B cell (primary cell): ENCODE results near the gene TLE7. TPM values are rescaled to one million over a fixed set of nuclear protein-coding genes. Genes with fewer than 3 reads are reported as not detected.

Experiments used
- ATAC-seq: fragments of 200-7000 bp; cut with Tn5 transposase; one replicate; pipeline ENCODE4 v1.10.0; 2021; ENCODE audit warnings: low read depth, mild to moderate bottlenecking, moderate number of reproducible peaks, moderate library complexity
- CTCF ChIA-PET: fragments of 350-600 bp; sonication (Branson Sonifier 250); formaldehyde crosslinking; loops from one replicate; lab custom pipeline; 2021; ENCODE audit warnings: antibody characterized with exemption, inconsistent platforms; lab: Charles Lee
- POLR2A ChIA-PET: fragments of 350-600 bp; sonication (Branson Sonifier 250); formaldehyde crosslinking; loops from one replicate; lab custom pipeline; 2021; ENCODE audit warnings: antibody characterized with exemption; lab: Charles Lee
- DNase-seq: peaks from one replicate; pipeline ENCODE4 v3.0.0; 2013
- H2AFZ ChIP-seq: 2 replicates; pipeline ENCODE4 v1.6.1; 2012; ENCODE audit warnings: mild to moderate bottlenecking, low read depth, low read length; ENCODE audit not compliant: insufficient read depth, poor library complexity, severe bottlenecking
- H3K27ac ChIP-seq, 2 donors: 1 replicate in 1 of 2; 2 replicates in 1 of 2; pipeline ENCODE4 v1.5.1; 2012 to 2013; ENCODE audit warnings: low read length in 2 of 2, mild to moderate bottlenecking in 2 of 2, moderate library complexity in 1 of 2
- H3K27me3 ChIP-seq, 4 experiments: fragments of 200-600 bp in 1 of 4; sonication (generic) in 1 of 4; replicated peaks in 1 of 4; 1 replicate in 2 of 4; 2 replicates in 2 of 4; pipeline versions ENCODE4 v1.6.1 to v1.7.0; 2013 to 2016; ENCODE audit warnings: low read length in 3 of 4, mild to moderate bottlenecking in 2 of 4, mixed read lengths in 1 of 4, moderate library complexity in 1 of 4; ENCODE audit not compliant: insufficient read depth in 4 of 4, control insufficient read depth in 3 of 4; ENCODE audit errors: control extremely low read depth in 1 of 4
- H3K36me3 ChIP-seq, 2 experiments: replicated peaks in 1 of 2; 1 replicate in 1 of 2; 2 replicates in 1 of 2; pipeline versions ENCODE4 v1.6.1 to v1.7.1; 2013; ENCODE audit warnings: low read length in 1 of 2; ENCODE audit not compliant: insufficient read depth in 2 of 2, control insufficient read depth in 1 of 2; ENCODE audit errors: control extremely low read depth in 1 of 2, extremely low read depth in 1 of 2
- H3K4me1 ChIP-seq, 2 donors: fragments of 200-600 bp in 1 of 2; sonication (generic) in 1 of 2; 1 replicate in 1 of 2; 2 replicates in 1 of 2; pipeline versions ENCODE4 v1.5.1 to v1.6.1; 2013 to 2017; ENCODE audit warnings: low read length in 2 of 2; ENCODE audit not compliant: control insufficient read depth in 2 of 2, insufficient read depth in 2 of 2
- H3K4me2 ChIP-seq: replicated peaks from 2 replicates; pipeline ENCODE3; 2012; ENCODE audit warnings: mild to moderate bottlenecking, low read depth, low read length; ENCODE audit not compliant: poor library complexity, severe bottlenecking
- H3K4me3 ChIP-seq, 5 experiments: fragments of 200-600 bp in 1 of 5; sonication (generic) in 1 of 5; 1 replicate in 3 of 5; 2 replicates in 2 of 5; pipeline versions ENCODE4 v1.5.1 to v1.7.0; 2011 to 2016; ENCODE audit warnings: low read length in 4 of 5, mild to moderate bottlenecking in 4 of 5, low read depth in 2 of 5, control low read depth in 1 of 5, moderate library complexity in 1 of 5; ENCODE audit not compliant: insufficient read depth in 1 of 5; ENCODE audit errors: control extremely low read depth in 1 of 5, extremely low read depth in 1 of 5
- H3K79me2 ChIP-seq: fragments of 200-600 bp; sonication (generic); one replicate; pipeline ENCODE4 v1.6.0; 2016; ENCODE audit warnings: low read length; ENCODE audit not compliant: control insufficient read depth, insufficient read depth
- H3K9ac ChIP-seq: fragments of 200-600 bp; sonication (generic); 2 replicates; pipeline ENCODE4 v1.6.1; 2017; ENCODE audit warnings: mild to moderate bottlenecking, low read length, moderate library complexity
- H3K9me3 ChIP-seq, 3 donors: one replicate each; pipeline versions ENCODE4 v1.6.1 to v1.7.1; 2013; ENCODE audit warnings: low read length in 2 of 3; ENCODE audit not compliant: control insufficient read depth in 2 of 3, insufficient read depth in 1 of 3; ENCODE audit errors: control extremely low read depth in 1 of 3
- H4K20me1 ChIP-seq: 2 replicates; pipeline ENCODE4 v1.6.0; 2012; ENCODE audit warnings: mild to moderate bottlenecking, low read length; ENCODE audit not compliant: insufficient read depth, control insufficient read depth, poor library complexity, severe bottlenecking
- H3K27ac Mint-ChIP-seq: one replicate; pipeline ENCODE4 v1.8.0; 2021; ENCODE audit warnings: mixed read lengths
- H3K27me3 Mint-ChIP-seq: one replicate; pipeline ENCODE4 v1.8.0; 2021; ENCODE audit warnings: mixed read lengths
- H3K4me1 Mint-ChIP-seq: one replicate; pipeline ENCODE4 v1.8.0; 2021; ENCODE audit warnings: mixed read lengths
- H3K4me3 Mint-ChIP-seq: one replicate; pipeline ENCODE4 v1.8.0; 2021; ENCODE audit warnings: mixed read lengths
- H3K9me3 Mint-ChIP-seq: one replicate; pipeline ENCODE4 v1.8.0; 2022; ENCODE audit warnings: mixed read lengths; ENCODE audit not compliant: insufficient read depth
- CTCF ChIP-seq: fragments of 200-600 bp; IDR thresholded peaks from one replicate; pipeline ENCODE4 v1.8.0; 2022; ENCODE audit warnings: antibody characterized with exemption, mild to moderate bottlenecking
- EZH2 ChIP-seq: IDR thresholded peaks from 2 replicates; pipeline ENCODE4 v1.6.1; 2012; ENCODE audit warnings: borderline replicate concordance, low read depth, mild to moderate bottlenecking, moderate library complexity, low read length; ENCODE audit not compliant: insufficient read depth, poor library complexity, severe bottlenecking
- WGBS: methylation state at CpG from one replicate; pipeline ENCODE4 v1.1.5; 2013; ENCODE audit warnings: missing lambda C conversion rate; ENCODE audit not compliant: insufficient coverage; 5-methylcytosine and 5-hydroxymethylcytosine counted together
- intact Hi-C: fragments of 100-400 bp; cut with micrococcal nuclease; formaldehyde crosslinking; loops from one replicate; pipeline ENCODE4 v1.10.0; 2022
- polyA plus RNA-seq: library from polyadenylated mRNA; depleted of rRNA; stranded (reverse); fragments of >200 nt; gene quantifications from 2 replicates; pipeline ENCODE4 v1.2.3, GENCODE V29; 2012
- total RNA-seq, 2 donors: library from RNA; stranded (reverse); fragments of 120-200 nt in 1 of 2; gene quantifications; 1 replicate in 1 of 2; 2 replicates in 1 of 2; pipeline versions ENCODE4 v1.2.3 to v1.2.4, GENCODE V29; 2013 to 2022

TLE7 gene
- total and polyA plus RNA-seq, 2 donors (not counting 1 experiment from before 2014, with no cell fraction given): not detected

- ChIA-PET POLR2A (no interaction called here), CTCF (interaction anchor here (1.4 to 2.7 kb wide), 2 partner anchors 11 to 75 kb away, joined by 5 to 14 read pairs; no protein-coding TSS in a partner anchor)
- ATAC-seq: no peak
- intact Hi-C loops: no loop called here
- DNase-seq: no peak
- WGBS: 62% methylated on average over 5 of the region's 7 CpGs
- Mint-ChIP-seq H3K27ac (no peak overlapping the region), H3K27me3 (peaks cover 47% of the 10 kb centered on the region), H3K4me1 (peaks cover 4% of the 10 kb centered on the region), H3K4me3 (no peak overlapping the region), H3K9me3 (no peaks in the 10 kb centered on the region)
- H2AFZ ChIP-seq: no peak overlapping the region
- no peak overlapping the region for H3K4me3 ChIP-seq
- H3K4me1 ChIP-seq: peaks cover 0 to 4% of the 10 kb centered on the region in 2 donors
- H3K27ac ChIP-seq: no peak overlapping the region
- H3K9ac ChIP-seq: no peak overlapping the region
- TF ChIP-seq EZH2 (no peak), CTCF (no peak)
- no peaks in the 10 kb centered on the region for H4K20me1 ChIP-seq
- no peaks in the 10 kb centered on the region for H3K36me3 ChIP-seq
- peaks cover 0 to 18% (median 0%) of the 10 kb centered on the region in 3 donors for H3K9me3 ChIP-seq
- peaks cover 0 to 34% (median 7%) of the 10 kb centered on the region in 4 experiments for H3K27me3 ChIP-seq
- H3K4me2 ChIP-seq: no peak overlapping the region
- no peaks in the 10 kb centered on the region for H3K79me2 ChIP-seq
Measured at GRCh38 chr16:71423865-71424264, 18.0 kb downstream of the TLE7 start.

GRCh38 chr16:71423016-71423415 lies 18.8 kb downstream of the TLE7 start:
- Histone ChIP-seq H3K36me3 (no peaks in the 10 kb centered on the region), H3K4me2 (no peak overlapping the region), H3K79me2 (no peaks in the 10 kb centered on the region), H3K27ac (no peak overlapping the region), H3K9me3 (peaks cover 0 to 18% (median 0%) of the 10 kb centered on the region in 3 donors), H4K20me1 (no peaks in the 10 kb centered on the region), H3K4me1 (peaks cover 0 to 4% of the 10 kb centered on the region in 2 donors), H3K9ac (no peak overlapping the region), H3K27me3 (peaks cover 0 to 32% (median 5%) of the 10 kb centered on the region in 4 experiments), H2AFZ (no peak overlapping the region), H3K4me3 (no peak overlapping the region)
- ATAC-seq (no peak), DNase-seq (no peak)
- POLR2A ChIA-PET: no interaction called here
- TF ChIP-seq EZH2: no peak
- no peak for TF ChIP-seq CTCF
- CTCF ChIA-PET: interaction anchor here (0.7 to 2.7 kb wide), 3 partner anchors 10 to 140 kb away, joined by 5 to 14 read pairs (median 6); no protein-coding TSS in a partner anchor
- Mint-ChIP-seq H3K9me3 (no peaks in the 10 kb centered on the region), H3K4me1 (peaks cover 4% of the 10 kb centered on the region), H3K4me3 (no peak overlapping the region), H3K27ac (no peak overlapping the region), H3K27me3 (peaks cover 47% of the 10 kb centered on the region)
- WGBS: 88% methylated on average over 2 of the region's 2 CpGs
- intact Hi-C loops: no loop called here
